SK-N-SH (cell line): ENCODE data around the gene FAM227A. TPM values are rescaled to one million over a fixed set of nuclear protein-coding genes. Genes with fewer than 3 reads are reported as not detected.

ENCODE experiments used
- CTCF ChIA-PET: fragments of 300-600, 350-600 bp; formaldehyde crosslinking; extraction: SDS; loops from one replicate; lab custom pipeline; 2021; lab: Yijun Ruan, JAX
- POLR2A ChIA-PET: fragments of 350-600 bp; sonication (Branson Sonifier 250); formaldehyde crosslinking; extraction: SDS; loops from one replicate; lab custom pipeline; 2020; ENCODE audit warnings: antibody characterized with exemption, inconsistent platforms; lab: Yijun Ruan, JAX
- DNase-seq: peaks from one replicate; pipeline ENCODE4 v3.0.0; 2012
- H2AFZ ChIP-seq: fragments of 200-600 bp; sonication (generic); 2 replicates; pipeline ENCODE4 v1.8.1; 2016; ENCODE audit warnings: antibody characterized with exemption, mild to moderate bottlenecking, low read depth
- H3F3A ChIP-seq: fragments of 200-600 bp; sonication (generic); replicated peaks from 2 replicates; pipeline ENCODE3; 2016; ENCODE audit warnings: antibody characterized with exemption, mild to moderate bottlenecking; ENCODE audit not compliant: insufficient read depth
- H3K27ac ChIP-seq, 2 experiments: fragments of 200-500 bp in 1 of 2; fragments of 200-600 bp in 1 of 2; sonication (Bioruptor generic) in 1 of 2; sonication (generic), shearing (Covaris generic) in 1 of 2; 2 replicates each; pipeline versions ENCODE4 v1.5.1 to v1.6.1; 2014 to 2016; ENCODE audit warnings: low read depth in 2 of 2, inconsistent platforms in 1 of 2, low read length in 1 of 2, mild to moderate bottlenecking in 1 of 2, mixed read lengths in 1 of 2
- H3K27me3 ChIP-seq: fragments of 200-600 bp; sonication (generic), shearing (Covaris generic); 2 replicates; pipeline ENCODE4 v1.6.1; 2016; ENCODE audit warnings: mixed run types; ENCODE audit not compliant: insufficient read depth
- H3K36me3 ChIP-seq, 2 experiments: fragments of 200-500 bp in 1 of 2; fragments of 200-600 bp in 1 of 2; sonication (Bioruptor generic) in 1 of 2; sonication (generic) in 1 of 2; replicated peaks in 1 of 2; 2 replicates each; pipeline versions ENCODE3 to v1.5.1; 2014 to 2016; ENCODE audit warnings: low read length in 1 of 2, mild to moderate bottlenecking in 1 of 2; ENCODE audit not compliant: insufficient read depth in 2 of 2, control insufficient read depth in 1 of 2
- H3K4me1 ChIP-seq, 2 experiments: fragments of 200-500 bp in 1 of 2; fragments of 200-600 bp in 1 of 2; sonication (Bioruptor generic) in 1 of 2; sonication (generic), shearing (Covaris generic) in 1 of 2; 2 replicates each; pipeline versions ENCODE4 v1.5.1 to v1.6.1; 2014 to 2016; ENCODE audit warnings: low read depth in 1 of 2, low read length in 1 of 2, mixed run types in 1 of 2; ENCODE audit not compliant: insufficient read depth in 2 of 2, control insufficient read depth in 1 of 2
- H3K4me2 ChIP-seq: fragments of 200-600 bp; sonication (generic), shearing (Covaris generic); 2 replicates; pipeline ENCODE4 v1.6.1; 2017; ENCODE audit warnings: mixed run types
- H3K4me3 ChIP-seq, 2 experiments: fragments of 200-500 bp in 1 of 2; fragments of 200-600 bp in 1 of 2; sonication (Bioruptor generic) in 1 of 2; sonication (generic), shearing (Covaris generic) in 1 of 2; 2 replicates each; pipeline versions ENCODE4 v1.5.1 to v1.8.1; 2014 to 2016; ENCODE audit warnings: low read depth in 2 of 2, inconsistent platforms in 1 of 2, low read length in 1 of 2, mild to moderate bottlenecking in 1 of 2, mixed read lengths in 1 of 2, moderate library complexity in 1 of 2
- H3K79me2 ChIP-seq: fragments of 200-600 bp; sonication (generic); 2 replicates; pipeline ENCODE4 v1.8.1; 2017; ENCODE audit warnings: mild to moderate bottlenecking; ENCODE audit not compliant: insufficient read depth
- H3K9ac ChIP-seq: fragments of 200-600 bp; sonication (generic); 2 replicates; pipeline ENCODE4 v1.6.1; 2017; ENCODE audit warnings: mixed run types
- H3K9me2 ChIP-seq: fragments of 200-600 bp; sonication (generic); 2 replicates; pipeline ENCODE4 v1.6.1; 2017; ENCODE audit warnings: mixed run types
- H3K9me3 ChIP-seq: fragments of 200-600 bp; sonication (generic); 2 replicates; pipeline ENCODE4 v1.6.1; 2017; ENCODE audit warnings: mixed run types, mild to moderate bottlenecking, moderate library complexity
- H4K20me1 ChIP-seq: fragments of 200-600 bp; sonication (generic); 2 replicates; pipeline ENCODE4 v1.6.1; 2017; ENCODE audit warnings: mild to moderate bottlenecking, mixed run types; ENCODE audit not compliant: insufficient read depth
- ELF1 ChIP-seq: IDR thresholded peaks from 2 replicates; pipeline ENCODE4 v1.4.0; 2012
- FOSL2 ChIP-seq: IDR thresholded peaks from 2 replicates; pipeline ENCODE4 v1.4.0; 2012; ENCODE audit warnings: low read depth, mild to moderate bottlenecking, moderate library complexity, borderline replicate concordance
- FOXJ3 ChIP-seq: sonication (generic); formaldehyde crosslinking; IDR thresholded peaks from 2 replicates; pipeline ENCODE4 v1.5.1; 2020; ENCODE audit warnings: mild to moderate bottlenecking, missing genetic modification reagents
- FOXM1 ChIP-seq: IDR thresholded peaks from 2 replicates; pipeline ENCODE4 v1.4.0; 2012; ENCODE audit warnings: low read depth, mild to moderate bottlenecking
- GABPA ChIP-seq: IDR thresholded peaks from 2 replicates; pipeline ENCODE4 v1.4.0; 2012; ENCODE audit warnings: low read depth, mild to moderate bottlenecking
- GATA2 ChIP-seq: sonication (generic); formaldehyde crosslinking; IDR thresholded peaks from 2 replicates; pipeline ENCODE4 v1.5.0; 2020; ENCODE audit warnings: mild to moderate bottlenecking, missing genetic modification reagents
- MXI1 ChIP-seq: IDR thresholded peaks from 2 replicates; pipeline ENCODE4 v1.6.1; 2012; ENCODE audit warnings: mild to moderate bottlenecking, low read depth, low read length, improper control_type of control experiment
- NRF1 ChIP-seq: IDR thresholded peaks from 2 replicates; pipeline ENCODE4 v1.6.1; 2012; ENCODE audit warnings: low read depth, mild to moderate bottlenecking, low read length
- POLR2AphosphoS5 ChIP-seq: IDR thresholded peaks from 2 replicates; pipeline ENCODE4 v1.6.1; 2012; ENCODE audit warnings: low read depth, low read length
- RFX5 ChIP-seq: IDR thresholded peaks from 2 replicates; pipeline ENCODE4 v1.6.1; 2012; ENCODE audit warnings: mild to moderate bottlenecking, improper control_type of control experiment, low read length
- SIN3A ChIP-seq: IDR thresholded peaks from 2 replicates; pipeline ENCODE4 v1.6.1; 2012; ENCODE audit warnings: low read depth, mild to moderate bottlenecking, low read length, moderate library complexity, borderline replicate concordance
- TCF12 ChIP-seq: IDR thresholded peaks from 2 replicates; pipeline ENCODE4 v1.4.0; 2012
- TEAD4 ChIP-seq: IDR thresholded peaks from 2 replicates; pipeline ENCODE4 v1.4.0; 2012; ENCODE audit warnings: mild to moderate bottlenecking, borderline replicate concordance; ENCODE audit not compliant: insufficient read depth
- YY1 ChIP-seq: IDR thresholded peaks from 2 replicates; pipeline ENCODE4 v1.4.0; 2012; ENCODE audit warnings: low read depth, mild to moderate bottlenecking
- WGBS: methylation state at CpG from one replicate; pipeline ENCODE4 v1.1.6; 2017; ENCODE audit warnings: low lambda C conversion rate; 5-methylcytosine and 5-hydroxymethylcytosine counted together
- polyA plus RNA-seq, 3 experiments: library from polyadenylated mRNA; depleted of rRNA; stranded (reverse); fragments of >200 nt; gene quantifications; 2 replicates each; pipeline ENCODE4 v1.2.3, GENCODE V29; 2012

Gene FAM227A
- polyA plus RNA-seq, 1 of the 3 experiments (the other 2 are of a cell fraction) = 1.2 TPM

DNA sequence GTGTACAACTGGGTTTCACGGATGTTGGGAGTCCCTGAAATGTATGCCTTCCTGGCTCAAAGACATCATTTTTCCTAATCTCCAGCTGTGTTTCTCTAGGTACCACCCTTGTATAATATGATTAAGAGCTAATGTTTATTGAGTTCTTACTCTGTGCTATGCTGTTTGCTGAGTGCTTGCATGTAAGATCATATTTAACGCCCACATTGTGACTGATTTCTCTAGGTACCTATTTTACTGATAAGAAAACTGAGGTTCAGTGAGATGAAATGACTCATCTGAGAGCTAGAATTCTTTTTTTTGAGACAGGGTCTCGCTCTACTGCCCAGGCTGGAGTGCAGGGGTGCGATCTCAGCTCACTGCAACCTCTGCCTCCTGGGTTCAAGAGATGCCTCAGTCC lies 42.6 kb downstream of the FAM227A start:
- Histone ChIP-seq H4K20me1 (no peaks in the 10 kb centered on the region), H3K79me2 (no peaks in the 10 kb centered on the region), H3K4me1 (no peaks in the 10 kb centered on the region), H3K4me2 (no peak overlapping the region), H3K27me3 (no peaks in the 10 kb centered on the region)
- CTCF ChIA-PET = no interaction called here
- no peak for DNase-seq
- TF ChIP-seq POLR2AphosphoS5 (no peak), FOXM1 (no peak), NRF1 (no peak), RFX5 (no peak)
- TF ChIP-seq, all 33 proteins: peak for 0
- Histone ChIP-seq H2AFZ (no peak overlapping the region), H3K9ac (no peak overlapping the region), H3K36me3 (no peaks in the 10 kb centered on the region), H3K27ac (no peak overlapping the region), H3K9me2 (no peaks in the 10 kb centered on the region), H3K4me3 (no peak overlapping the region), H3F3A (no peaks in the 10 kb centered on the region), H3K9me3 (no peaks in the 10 kb centered on the region)
- POLR2A ChIA-PET = no interaction called here
- 95% methylated on average over 4 of the region's 4 CpGs for WGBS

GRCh38 chr22:38612217-38613006 lies 43.8 kb downstream of the FAM227A start:
- H3K9me2 ChIP-seq = no peaks in the 10 kb centered on the region
- H3K4me3 ChIP-seq = no peak overlapping the region
- no peaks in the 10 kb centered on the region for H3K36me3 ChIP-seq
- TF ChIP-seq SIN3A = no peak
- ChIA-PET POLR2A (no interaction called here), CTCF (no interaction called here)
- no peaks in the 10 kb centered on the region for H3K9me3 ChIP-seq
- H3K4me2 ChIP-seq = no peak overlapping the region
- H3K4me1 ChIP-seq = no peaks in the 10 kb centered on the region
- 96% methylated on average over 4 of the region's 5 CpGs for whole genome bisulfite sequencing
- H3K79me2 ChIP-seq = no peaks in the 10 kb centered on the region
- no peak overlapping the region for H3K27ac ChIP-seq
- H2AFZ ChIP-seq = no peak overlapping the region
- no peaks in the 10 kb centered on the region for H3K27me3 ChIP-seq
- DNase-seq = no peak
- no peak overlapping the region for H3K9ac ChIP-seq
- no peaks in the 10 kb centered on the region for H3F3A ChIP-seq
- H4K20me1 ChIP-seq = no peaks in the 10 kb centered on the region

DNA sequence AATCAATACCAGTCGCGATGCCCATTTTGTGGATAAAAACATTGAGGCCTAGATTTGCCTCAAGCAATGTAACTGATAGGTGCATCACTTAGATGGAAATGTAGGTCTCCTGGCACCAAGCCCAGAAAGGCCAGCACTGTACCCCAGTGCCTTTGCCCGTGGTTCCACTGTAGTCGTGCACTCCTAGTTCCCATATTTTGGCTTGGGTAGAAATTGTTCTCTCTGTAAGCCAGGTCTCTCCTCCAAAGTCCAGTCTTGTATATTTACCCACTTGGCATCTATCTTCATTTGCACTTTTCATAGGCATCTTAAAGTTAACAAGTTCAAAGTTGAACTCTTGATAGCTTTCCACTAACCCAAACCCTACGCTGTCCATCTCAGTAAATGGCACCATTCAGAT lies 44.6 kb downstream of the FAM227A start:
- ChIA-PET POLR2A (no interaction called here), CTCF (no interaction called here)
- Histone ChIP-seq H3K9me2 (no peaks in the 10 kb centered on the region), H3F3A (no peaks in the 10 kb centered on the region), H3K4me1 (no peaks in the 10 kb centered on the region), H3K36me3 (no peaks in the 10 kb centered on the region), H3K79me2 (no peaks in the 10 kb centered on the region), H3K9ac (no peak overlapping the region), H3K9me3 (no peaks in the 10 kb centered on the region), H3K27me3 (no peaks in the 10 kb centered on the region), H4K20me1 (no peaks in the 10 kb centered on the region), H3K4me2 (no peak overlapping the region), H3K27ac (no peak overlapping the region)
- WGBS = 100% methylated on average over 1 of the region's 5 CpGs
- no peak for TF ChIP-seq YY1
- TF ChIP-seq SIN3A = no peak
- no peak for TF ChIP-seq POLR2AphosphoS5
- TF ChIP-seq TEAD4 = no peak
- TF ChIP-seq TCF12 = no peak
- TF ChIP-seq ELF1 = no peak
- TF ChIP-seq FOXJ3 (CRISPR knock-in tag) = no peak
- TF ChIP-seq GABPA = no peak
- TF ChIP-seq MXI1 = no peak
- no peak for TF ChIP-seq GATA2
- TF ChIP-seq FOSL2 = no peak
- TF ChIP-seq, all 33 proteins: peak for 0
- H2AFZ ChIP-seq = no peak overlapping the region
- DNase-seq = no peak
- no peak overlapping the region for H3K4me3 ChIP-seq
